NCI-H345 (cell line): ENCODE measurements around the gene VPS33A.

Experiments used
- DNase-seq: peaks from one replicate; lab custom pipeline; 2025; lab: John Stamatoyannopoulos, UW

The VPS33A gene

GRCh38 chr12:122250536-122250935 lies 15.8 kb downstream of the VPS33A start:
- no peak for DNase-seq

DNA sequence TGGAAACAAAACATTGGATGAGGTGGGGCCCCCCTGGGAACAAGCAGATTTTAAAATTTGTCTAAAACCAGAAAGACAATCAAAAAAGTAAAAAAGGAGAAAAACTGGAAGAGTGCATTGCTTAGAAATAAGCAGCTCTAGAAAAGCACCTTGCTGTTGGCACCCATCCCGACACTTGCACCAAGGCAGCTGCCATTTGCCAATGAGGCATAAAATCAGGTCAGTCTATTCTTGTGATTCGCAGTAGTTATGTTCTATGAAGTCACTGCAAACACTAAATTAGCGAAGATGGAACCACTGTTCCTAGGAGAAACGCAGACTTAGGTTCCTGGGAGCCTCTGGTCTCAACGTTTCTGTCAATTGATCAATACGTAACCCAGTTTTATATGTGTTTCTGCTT lies 16.2 kb downstream of the VPS33A start:
- no peak for DNase-seq

DNA sequence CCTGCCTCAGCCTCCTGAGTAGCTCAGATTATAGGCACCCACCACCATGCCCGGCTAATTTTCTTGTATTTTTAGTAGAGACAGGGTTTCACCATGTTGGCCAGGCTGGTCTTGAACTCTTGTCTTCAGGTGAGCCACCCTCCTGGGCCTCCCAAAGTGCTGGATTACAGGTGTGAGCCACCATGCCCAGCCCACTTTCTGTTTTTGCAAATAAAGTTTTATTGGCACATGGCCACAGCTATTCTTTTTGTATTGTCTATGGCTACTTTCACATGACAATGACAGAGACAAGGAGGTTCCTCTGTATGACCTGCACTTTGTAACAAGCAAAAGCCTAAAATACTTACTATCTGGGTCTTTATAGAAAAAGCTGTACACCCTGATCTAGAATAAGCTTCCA lies 20.7 kb downstream of the VPS33A start:
- DNase-seq, result no peak

GRCh38 chr12:122244565-122245371 lies 21.5 kb downstream of the VPS33A start:
- no peak for DNase-seq

GRCh38 chr12:122243965-122244364 lies 22.3 kb downstream of the VPS33A start:
- DNase-seq, result no peak

DNA sequence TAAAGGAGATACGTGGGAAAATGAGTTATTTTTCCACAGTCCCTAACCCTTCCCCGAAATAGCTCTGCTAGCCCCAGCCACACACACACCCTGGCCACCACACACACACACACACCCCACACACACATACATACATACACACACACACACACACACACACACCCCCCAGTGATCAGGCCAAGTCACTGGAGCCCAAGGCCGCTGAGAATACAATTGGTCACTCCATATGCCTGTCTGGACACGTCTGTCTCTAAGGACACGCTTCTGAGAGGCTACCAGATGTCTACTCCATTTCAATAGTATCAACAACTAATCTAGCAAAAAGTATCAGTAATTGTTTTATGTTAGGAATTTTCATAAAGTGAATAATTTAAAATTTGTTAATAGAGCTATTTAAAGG lies 27.4 kb downstream of the VPS33A start:
- DNase-seq, result no peak

- no peak for DNase-seq
Measured at GRCh38 chr12:122235741-122236140, 30.6 kb downstream of the VPS33A start.

GRCh38 chr12:122232691-122233090 lies 33.6 kb downstream of the VPS33A start:
- DNase-seq, result no peak

DNA sequence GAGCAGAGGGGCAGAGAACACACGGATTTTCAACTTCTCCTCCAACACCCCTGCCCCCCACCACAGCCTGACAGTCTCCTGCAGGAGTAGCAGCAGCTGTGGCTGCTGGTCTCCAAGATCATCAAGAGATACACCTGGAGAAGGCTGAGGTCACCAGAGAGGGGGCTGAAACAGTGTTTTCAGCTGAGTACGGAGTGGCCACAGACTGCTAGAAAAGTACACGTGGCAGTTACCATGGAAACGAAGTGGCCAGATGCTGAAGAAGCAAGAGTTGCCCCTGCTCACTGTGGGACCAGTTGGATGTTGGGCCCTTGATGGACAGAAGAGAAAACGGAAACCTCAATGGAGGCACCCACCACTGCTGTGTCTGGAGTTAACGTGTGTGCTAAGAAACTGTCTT lies 35.5 kb downstream of the VPS33A start:
- no peak for DNase-seq

- no peak for DNase-seq
Measured at GRCh38 chr12:122228092-122228491, 38.2 kb downstream of the VPS33A start.

DNA sequence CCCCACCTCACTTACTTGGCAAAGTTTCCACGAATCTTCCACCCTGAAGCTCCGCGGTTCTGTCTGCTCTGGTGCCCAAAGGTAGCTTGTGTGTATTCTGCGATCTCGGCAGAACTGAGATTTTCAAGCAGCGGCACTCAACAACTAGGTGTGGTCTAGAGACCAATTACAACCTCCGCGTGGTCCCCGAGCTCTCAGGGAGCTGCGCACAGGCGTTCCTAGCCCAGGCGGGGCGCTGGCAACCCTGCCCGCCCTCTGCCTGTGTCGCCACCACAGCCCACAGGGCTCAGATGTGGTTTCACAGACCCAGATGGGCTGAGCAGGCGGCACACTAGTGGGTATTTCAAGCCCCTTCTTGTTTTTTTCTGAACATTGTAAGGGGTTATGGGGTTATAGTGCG lies 39.0 kb downstream of the VPS33A start:
- no peak for DNase-seq

DNA sequence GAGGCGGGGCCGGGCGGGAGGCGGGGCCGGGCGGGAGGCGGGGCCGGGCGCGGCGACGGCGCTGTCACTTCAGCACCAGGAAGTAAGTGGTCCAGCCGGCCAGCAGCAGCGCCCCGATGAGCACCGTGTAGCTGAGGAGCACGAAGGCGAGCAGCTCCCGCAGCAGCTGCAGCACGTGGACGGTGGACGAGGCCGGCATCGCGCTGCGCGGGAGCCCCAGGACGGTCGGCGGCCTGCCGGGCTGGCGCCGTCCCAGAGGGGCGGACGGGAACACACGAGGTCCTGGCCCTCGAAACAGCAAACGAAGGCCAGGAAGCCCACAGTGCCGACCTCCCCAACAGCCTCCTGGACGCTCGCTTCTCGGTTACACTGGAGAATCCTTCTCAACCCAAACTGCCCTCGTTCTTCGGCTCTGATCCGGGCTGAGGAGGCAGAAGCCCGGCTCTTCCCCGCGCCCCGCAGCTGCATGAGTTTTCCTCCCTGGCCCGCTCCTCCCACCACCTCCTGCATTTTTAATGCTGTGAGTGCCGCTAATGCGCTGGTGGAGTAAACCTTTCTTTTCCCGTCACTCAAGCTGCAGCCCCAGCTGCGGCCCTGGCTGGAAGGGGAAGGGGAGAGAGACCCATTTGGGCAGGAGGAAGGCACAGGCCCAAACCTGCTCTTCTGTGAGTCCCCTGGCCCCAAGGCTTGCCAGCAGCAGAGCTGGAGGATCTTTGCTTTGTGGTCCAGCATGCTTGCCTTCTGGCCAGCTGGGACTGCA lies 39.7 kb downstream of the VPS33A start:
- DNase-seq, result peak; percentile 36

- peak; percentile 100 for DNase-seq
Measured at GRCh38 chr12:122225683-122226365, 40.5 kb downstream of the VPS33A start, which contains the start of gene DIABLO. Gene DIABLO (minus strand): TSS chr12:122226052. CDS start chr12:122226014, 38 bp downstream.

DNA sequence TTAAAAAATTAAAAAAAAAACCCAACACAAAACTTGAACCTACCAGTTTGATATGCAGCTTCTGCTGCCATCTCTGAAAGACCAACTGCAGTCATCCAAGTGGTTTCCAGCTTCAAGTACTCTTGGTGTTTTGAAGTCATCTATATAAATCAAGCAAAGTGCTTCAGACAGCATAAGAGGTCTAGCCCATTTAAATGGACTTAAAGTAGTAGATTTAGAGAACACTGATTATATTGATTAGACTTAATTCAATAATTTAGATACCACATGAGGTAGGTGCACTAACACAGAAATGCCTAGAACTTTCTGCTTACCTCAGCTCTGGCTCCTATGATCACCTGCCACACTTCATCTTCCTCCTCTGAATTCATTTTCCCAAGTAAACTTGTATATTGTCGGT lies 49.8 kb downstream of the VPS33A start:
- no peak for DNase-seq

DNA sequence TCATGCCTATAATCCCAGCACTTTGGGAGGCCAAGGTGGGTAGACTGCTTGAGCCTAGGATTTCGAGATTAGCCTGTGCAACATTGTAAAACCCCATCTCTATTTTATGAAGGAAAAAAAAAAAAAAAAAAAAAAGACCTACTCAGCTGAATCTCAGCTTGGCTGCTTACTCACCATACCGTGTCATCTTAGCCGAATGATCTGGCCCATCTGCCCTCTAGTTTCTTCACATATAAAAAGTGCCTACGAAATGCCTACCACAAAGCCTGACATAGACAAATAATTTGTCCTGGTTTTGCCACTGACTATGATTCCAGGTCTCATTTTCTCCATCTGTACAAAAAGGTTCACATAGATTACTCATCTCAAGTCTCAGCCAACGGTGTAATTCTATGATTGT lies 50.5 kb downstream of the VPS33A start:
- DNase-seq, result no peak

DNA sequence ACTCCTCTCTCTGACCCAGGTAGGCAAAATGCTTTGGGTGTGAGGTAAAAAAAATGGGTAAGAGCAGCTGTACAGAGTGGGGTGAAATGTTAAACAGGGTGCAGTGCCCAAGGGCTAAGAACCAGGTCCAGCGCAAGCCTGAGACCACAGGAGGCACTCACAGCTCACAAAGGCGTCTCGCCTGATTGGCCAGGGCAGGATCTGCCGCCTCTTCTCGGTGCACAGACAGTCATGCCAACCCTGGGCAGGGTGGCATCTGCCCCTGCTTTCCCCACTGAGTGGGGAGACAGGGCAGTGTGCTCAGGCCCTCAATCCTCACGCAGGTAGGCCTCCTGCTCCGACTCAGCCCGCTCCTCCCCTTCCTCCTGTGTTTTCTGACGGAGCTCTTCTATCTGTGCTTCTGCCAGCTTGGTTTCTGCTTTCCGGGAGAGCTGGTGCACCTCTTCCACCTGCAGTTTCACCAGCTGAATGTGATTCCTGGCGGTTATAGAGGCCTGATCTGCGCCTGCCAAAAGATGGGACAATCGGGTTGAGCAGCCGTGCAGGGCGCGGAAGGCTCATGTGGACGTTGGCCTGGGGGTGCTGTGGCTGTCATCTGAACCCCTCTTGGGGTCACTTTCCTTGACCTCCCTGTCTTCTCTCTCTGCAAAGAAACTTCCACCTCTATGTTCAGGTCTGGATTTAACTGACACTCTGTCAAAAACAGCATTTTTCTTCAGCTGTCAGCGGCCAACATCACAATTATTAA lies 58.0 kb downstream of the VPS33A start:
- no peak for DNase-seq

DNA sequence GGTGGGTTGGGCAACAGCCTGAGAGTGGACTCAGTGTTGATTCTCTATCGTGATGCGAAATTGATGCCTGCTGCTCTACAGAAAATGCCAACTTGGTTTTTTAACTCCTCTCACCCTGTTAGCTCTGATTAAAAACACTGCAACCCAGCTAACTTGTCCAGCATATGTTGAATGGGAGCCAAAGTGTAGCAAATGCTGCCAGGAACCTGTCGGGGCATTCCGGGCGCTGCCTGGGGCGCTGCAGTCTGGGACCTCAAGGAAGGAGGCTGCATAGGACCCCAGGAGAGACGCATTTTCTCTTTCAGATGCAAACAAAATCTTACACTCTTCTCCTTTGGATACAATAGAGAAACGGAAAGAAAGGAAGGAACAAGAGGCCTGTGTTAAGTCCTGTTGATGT lies 58.9 kb downstream of the VPS33A start:
- DNase-seq, result no peak

DNA sequence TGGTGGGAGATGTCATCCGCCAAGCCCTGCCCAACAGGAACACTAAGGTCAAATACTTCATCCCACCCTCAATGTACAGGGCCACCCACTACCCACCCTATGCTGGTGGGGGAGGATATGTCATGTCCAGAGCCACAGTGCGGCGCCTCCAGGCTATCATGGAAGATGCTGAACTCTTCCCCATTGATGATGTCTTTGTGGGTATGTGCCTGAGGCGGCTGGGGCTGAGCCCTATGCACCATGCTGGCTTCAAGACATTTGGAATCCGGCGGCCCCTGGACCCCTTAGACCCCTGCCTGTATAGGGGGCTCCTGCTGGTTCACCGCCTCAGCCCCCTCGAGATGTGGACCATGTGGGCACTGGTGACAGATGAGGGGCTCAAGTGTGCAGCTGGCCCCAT lies 59.3 kb downstream of the VPS33A start:
- no peak for DNase-seq

- DNase-seq, result no peak
Measured at GRCh38 chr12:122206111-122206881, 60.0 kb downstream of the VPS33A start.

DNA sequence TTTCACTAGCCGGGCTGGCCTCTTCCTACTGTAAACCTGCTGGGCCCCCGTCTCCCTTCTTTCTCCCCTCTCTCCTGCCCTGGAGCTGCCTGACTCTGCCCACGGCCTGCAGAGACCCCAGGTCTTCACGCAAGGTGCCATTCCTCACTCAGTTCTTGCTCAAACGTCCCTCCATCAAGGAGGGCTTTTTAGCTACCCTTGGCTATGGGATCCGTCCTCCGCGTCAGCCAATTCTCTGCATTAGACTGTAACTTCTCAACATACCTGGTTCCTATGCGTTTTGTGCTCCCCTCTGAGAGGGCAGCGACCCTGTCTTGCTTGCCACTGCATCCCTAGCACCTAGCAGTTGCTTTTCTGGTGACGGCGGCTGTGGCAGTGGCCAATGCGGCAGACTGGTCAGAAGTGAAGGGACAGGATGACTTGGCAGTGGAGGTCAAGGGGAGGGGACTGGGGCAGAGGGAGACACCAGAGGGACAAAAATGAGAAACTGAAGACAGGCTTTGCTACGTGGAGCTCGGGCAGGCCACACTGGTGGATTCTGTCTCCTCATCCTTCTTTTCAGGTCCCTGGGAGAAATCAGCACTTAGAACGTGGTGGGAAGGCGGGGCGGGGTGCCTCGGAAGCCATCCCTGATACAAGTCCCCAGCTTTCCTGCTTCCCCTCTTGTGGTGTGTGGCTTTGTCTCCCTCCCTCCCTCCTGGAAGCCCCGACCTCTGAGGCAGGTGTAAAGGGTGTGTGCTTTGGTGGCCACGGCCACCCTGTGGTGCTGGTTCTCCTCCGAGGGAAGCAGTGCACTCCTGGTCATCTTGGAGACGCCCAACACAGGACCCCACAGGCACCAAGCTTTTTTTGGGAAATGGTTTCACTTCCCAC lies 61.0 kb downstream of the VPS33A start:
- DNase-seq, result no peak
